ENCODE measurements around the gene TTI1.

GRCh38 chr20:38044685-38045084 is 11.4 kb upstream of the TTI1 start:
- no peak for TF ChIP-seq PATZ1 (CRISPR knock-in tag; IDR thresholded peaks at IDR 0.05; ENCODE audit: borderline replicate concordance)
- no peak for TF ChIP-seq SNAI2 (CRISPR knock-in tag; IDR thresholded peaks at IDR 0.05)
- TF ChIP-seq, protein P1, sequence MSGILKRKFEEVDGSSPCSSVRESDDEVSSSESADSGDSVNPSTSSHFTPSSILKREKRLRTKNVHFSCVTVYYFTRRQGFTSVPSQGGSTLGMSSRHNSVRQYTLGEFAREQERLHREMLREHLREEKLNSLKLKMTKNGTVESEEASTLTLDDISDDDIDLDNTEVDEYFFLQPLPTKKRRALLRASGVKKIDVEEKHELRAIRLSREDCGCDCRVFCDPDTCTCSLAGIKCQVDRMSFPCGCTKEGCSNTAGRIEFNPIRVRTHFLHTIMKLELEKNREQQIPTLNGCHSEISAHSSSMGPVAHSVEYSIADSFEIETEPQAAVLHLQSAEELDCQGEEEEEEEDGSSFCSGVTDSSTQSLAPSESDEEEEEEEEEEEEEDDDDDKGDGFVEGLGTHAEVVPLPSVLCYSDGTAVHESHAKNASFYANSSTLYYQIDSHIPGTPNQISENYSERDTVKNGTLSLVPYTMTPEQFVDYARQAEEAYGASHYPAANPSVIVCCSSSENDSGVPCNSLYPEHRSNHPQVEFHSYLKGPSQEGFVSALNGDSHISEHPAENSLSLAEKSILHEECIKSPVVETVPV (CRISPR knock-in tag; IDR thresholded peaks at IDR 0.05), result no peak
- no peak for TF ChIP-seq TCF4 (CRISPR knock-in tag; IDR thresholded peaks at IDR 0.05; ENCODE audit: borderline replicate concordance)
- no peak for TF ChIP-seq ARNTL (CRISPR knock-in tag; IDR thresholded peaks at IDR 0.05; ENCODE audit: borderline replicate concordance, low read depth)
- no peak for TF ChIP-seq CREB5 (CRISPR knock-in tag; IDR thresholded peaks at IDR 0.05; ENCODE audit: low read depth)
- no peak for TF ChIP-seq ISL1 (CRISPR knock-in tag; IDR thresholded peaks at IDR 0.05)
- TF ChIP-seq GLIS3 (CRISPR knock-in tag; IDR thresholded peaks at IDR 0.05), result no peak
- TF ChIP-seq TSHZ2 (CRISPR knock-in tag; IDR thresholded peaks at IDR 0.05), result no peak
- TF ChIP-seq, protein P2, sequence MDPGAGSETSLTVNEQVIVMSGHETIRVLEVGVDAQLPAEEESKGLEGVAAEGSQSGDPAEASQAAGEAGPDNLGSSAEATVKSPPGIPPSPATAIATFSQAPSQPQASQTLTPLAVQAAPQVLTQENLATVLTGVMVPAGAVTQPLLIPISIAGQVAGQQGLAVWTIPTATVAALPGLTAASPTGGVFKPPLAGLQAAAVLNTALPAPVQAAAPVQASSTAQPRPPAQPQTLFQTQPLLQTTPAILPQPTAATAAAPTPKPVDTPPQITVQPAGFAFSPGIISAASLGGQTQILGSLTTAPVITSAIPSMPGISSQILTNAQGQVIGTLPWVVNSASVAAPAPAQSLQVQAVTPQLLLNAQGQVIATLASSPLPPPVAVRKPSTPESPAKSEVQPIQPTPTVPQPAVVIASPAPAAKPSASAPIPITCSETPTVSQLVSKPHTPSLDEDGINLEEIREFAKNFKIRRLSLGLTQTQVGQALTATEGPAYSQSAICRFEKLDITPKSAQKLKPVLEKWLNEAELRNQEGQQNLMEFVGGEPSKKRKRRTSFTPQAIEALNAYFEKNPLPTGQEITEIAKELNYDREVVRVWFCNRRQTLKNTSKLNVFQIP (CRISPR knock-in tag; IDR thresholded peaks at IDR 0.05; ENCODE audit: borderline replicate concordance, low read depth), result no peak
- TF ChIP-seq ZFP30 (CRISPR knock-in tag; IDR thresholded peaks at IDR 0.05), result no peak
- no peak for TF ChIP-seq ESRRG (CRISPR knock-in tag; IDR thresholded peaks at IDR 0.05)
